Astrocyte (in vitro differentiated cells and primary cell): ENCODE results near the gene EHD4. TPM values are rescaled to one million over a fixed set of nuclear protein-coding genes. Genes with fewer than 3 reads are reported as not detected.

Source experiments
- DNase-seq: peaks from one replicate; pipeline ENCODE4 v3.0.0-alpha.2; 2010; ENCODE audit warnings: low read depth
- FAIRE-seq: peaks from 2 replicates; lab custom pipeline; 2011; peaks lifted over from hg19 to GRCh38; lab: Jason Lieb, UNC
- H2AFZ ChIP-seq: 2 replicates; pipeline ENCODE4 v1.6.0; 2012; ENCODE audit warnings: low read depth, low read length, inconsistent platforms
- H3K27ac ChIP-seq: 2 replicates; pipeline ENCODE4 v1.5.1; 2011; ENCODE audit warnings: low read depth, low read length, inconsistent platforms
- H3K27me3 ChIP-seq: 2 replicates; pipeline ENCODE4 v1.6.0; 2011; ENCODE audit warnings: low read length, inconsistent platforms; ENCODE audit not compliant: insufficient read depth
- H3K36me3 ChIP-seq: 2 replicates; pipeline ENCODE4 v1.5.1; 2011; ENCODE audit warnings: low read length, inconsistent platforms; ENCODE audit not compliant: insufficient read depth
- H3K4me1 ChIP-seq: 2 replicates; pipeline ENCODE4 v1.5.1; 2011; ENCODE audit warnings: low read length, inconsistent platforms; ENCODE audit not compliant: insufficient read depth
- H3K4me2 ChIP-seq: 2 replicates; pipeline ENCODE4 v1.6.0; 2012; ENCODE audit warnings: low read length, inconsistent platforms
- H3K4me3 ChIP-seq: 2 replicates; pipeline ENCODE4 v1.5.1; 2011; ENCODE audit warnings: low read depth, mild to moderate bottlenecking, low read length, inconsistent platforms; ENCODE audit not compliant: insufficient read depth
- H3K79me2 ChIP-seq: 2 replicates; pipeline ENCODE4 v1.6.0; 2012; ENCODE audit warnings: mild to moderate bottlenecking, low read length, inconsistent platforms; ENCODE audit not compliant: insufficient read depth
- H3K9ac ChIP-seq: 2 replicates; pipeline ENCODE4 v1.6.0; 2012; ENCODE audit warnings: mild to moderate bottlenecking, low read length, inconsistent platforms
- H3K9me3 ChIP-seq: 2 replicates; pipeline ENCODE4 v1.5.1; 2012; ENCODE audit warnings: low read depth, mild to moderate bottlenecking, low read length, inconsistent platforms; ENCODE audit not compliant: insufficient read depth
- H4K20me1 ChIP-seq: 2 replicates; pipeline ENCODE4 v1.6.0; 2012; ENCODE audit warnings: low read length, inconsistent platforms; ENCODE audit not compliant: insufficient read depth
- H3K27ac Mint-ChIP-seq: one replicate; pipeline ENCODE4 v1.8.0; 2021; ENCODE audit warnings: mild to moderate bottlenecking, mixed read lengths; ENCODE audit not compliant: unreplicated experiment
- H3K27me3 Mint-ChIP-seq: one replicate; pipeline ENCODE4 v1.8.0; 2021; ENCODE audit warnings: low read depth, mixed read lengths; ENCODE audit not compliant: unreplicated experiment
- H3K36me3 Mint-ChIP-seq: one replicate; pipeline ENCODE4 v1.8.0; 2021; ENCODE audit warnings: low read depth, mixed read lengths; ENCODE audit not compliant: unreplicated experiment
- H3K4me1 Mint-ChIP-seq: one replicate; pipeline ENCODE4 v1.8.0; 2021; ENCODE audit warnings: low read depth, mixed read lengths; ENCODE audit not compliant: unreplicated experiment
- H3K4me3 Mint-ChIP-seq: one replicate; pipeline ENCODE4 v1.8.0; 2021; ENCODE audit warnings: mild to moderate bottlenecking, moderate library complexity, mixed read lengths; ENCODE audit not compliant: unreplicated experiment
- H3K9me3 Mint-ChIP-seq: one replicate; pipeline ENCODE4 v1.8.0; 2021; ENCODE audit warnings: mild to moderate bottlenecking, mixed read lengths; ENCODE audit not compliant: unreplicated experiment
- CTCF ChIP-seq: IDR thresholded peaks from 2 replicates; pipeline ENCODE4 v1.5.1; 2011; ENCODE audit warnings: low read depth, mild to moderate bottlenecking, inconsistent platforms, low read length, moderate library complexity; ENCODE audit not compliant: insufficient read depth
- EZH2 ChIP-seq: IDR thresholded peaks from 2 replicates; pipeline ENCODE4 v1.6.1; 2012; ENCODE audit warnings: mild to moderate bottlenecking, low read length, inconsistent platforms; ENCODE audit not compliant: insufficient read depth
- total RNA-seq: library from RNA; stranded (reverse); gene quantifications from 2 replicates; pipeline ENCODE4 v1.2.1, GENCODE V29; 2021

EHD4 gene
- total RNA-seq, 1 donor from 2014 or later = 46.4 TPM

GRCh38 chr15:41936155-41936554 lies 36.2 kb downstream of the EHD4 start:
- FAIRE-seq = no peak
- H3K27ac Mint-ChIP-seq = peak overlapping the region; percentile 44

GRCh38 chr15:41935566-41936020 lies 36.8 kb downstream of the EHD4 start:
- no peak overlapping the region for H3K4me3 Mint-ChIP-seq
- H3K9ac ChIP-seq = no peak overlapping the region
- FAIRE-seq (no peak), DNase-seq (no peak)
- H3K4me1 Mint-ChIP-seq = peaks cover 61% of the 10 kb centered on the region
- H3K27ac Mint-ChIP-seq = peak overlapping the region; percentile 77
- no peaks in the 10 kb centered on the region for H4K20me1 ChIP-seq
- H3K9me3 ChIP-seq = no peaks in the 10 kb centered on the region
- peaks cover 21% of the 10 kb centered on the region for H3K79me2 ChIP-seq
- H3K27ac ChIP-seq = peak overlapping the region; percentile 80
- peaks cover 26% of the 10 kb centered on the region for H3K36me3 Mint-ChIP-seq
- H3K9me3 Mint-ChIP-seq = no peaks in the 10 kb centered on the region
- peaks cover 4% of the 10 kb centered on the region for H3K36me3 ChIP-seq
- peaks cover 56% of the 10 kb centered on the region for H3K4me1 ChIP-seq
- no peak overlapping the region for H2AFZ ChIP-seq
- no peak for TF ChIP-seq EZH2
- no peak for TF ChIP-seq CTCF
- no peaks in the 10 kb centered on the region for H3K27me3 ChIP-seq
- no peak overlapping the region for H3K4me3 ChIP-seq
- H3K27me3 Mint-ChIP-seq = no peaks in the 10 kb centered on the region
- no peak overlapping the region for H3K4me2 ChIP-seq

More at GRCh38 chr15:41936155-41936554, 36.2 kb downstream of the EHD4 start:
- no peak for TF ChIP-seq EZH2
- TF ChIP-seq CTCF = no peak
- H3K4me3 ChIP-seq = no peak overlapping the region
- no peak overlapping the region for H3K4me2 ChIP-seq
- H3K27ac ChIP-seq = peak overlapping the region; percentile 80
- H3K36me3 Mint-ChIP-seq = peaks cover 27% of the 10 kb centered on the region
- no peaks in the 10 kb centered on the region for H3K27me3 Mint-ChIP-seq
- peaks cover 21% of the 10 kb centered on the region for H3K79me2 ChIP-seq
- H3K36me3 ChIP-seq = peaks cover 4% of the 10 kb centered on the region
- no peak for DNase-seq
- no peaks in the 10 kb centered on the region for H3K9me3 ChIP-seq
- peaks cover 58% of the 10 kb centered on the region for H3K4me1 ChIP-seq
- H3K4me1 Mint-ChIP-seq = peaks cover 63% of the 10 kb centered on the region
- no peak overlapping the region for H3K4me3 Mint-ChIP-seq
- H4K20me1 ChIP-seq = no peaks in the 10 kb centered on the region
- H3K9me3 Mint-ChIP-seq = no peaks in the 10 kb centered on the region
- H3K9ac ChIP-seq = no peak overlapping the region
- no peak overlapping the region for H2AFZ ChIP-seq
- no peaks in the 10 kb centered on the region for H3K27me3 ChIP-seq

- Mint-ChIP-seq H3K4me3 (peak overlapping the region; percentile 25), H3K27me3 (no peaks in the 10 kb centered on the region), H3K4me1 (peaks cover 65% of the 10 kb centered on the region), H3K36me3 (peaks cover 21% of the 10 kb centered on the region), H3K27ac (peak overlapping the region; percentile 77), H3K9me3 (no peaks in the 10 kb centered on the region)
- Histone ChIP-seq H3K79me2 (peaks cover 21% of the 10 kb centered on the region), H3K9ac (peak overlapping the region; percentile 44), H4K20me1 (no peaks in the 10 kb centered on the region), H3K36me3 (peaks cover 4% of the 10 kb centered on the region), H3K27ac (peak overlapping the region; percentile 17), H3K4me3 (no peak overlapping the region), H3K27me3 (no peaks in the 10 kb centered on the region), H3K4me2 (peak overlapping the region; percentile 46), H3K9me3 (no peaks in the 10 kb centered on the region), H2AFZ (no peak overlapping the region), H3K4me1 (peaks cover 56% of the 10 kb centered on the region)
- TF ChIP-seq CTCF (no peak), EZH2 (no peak)
- DNase-seq (no peak), FAIRE-seq (no peak)
Observed at GRCh38 chr15:41934843-41935242, 37.5 kb downstream of the EHD4 start.
